SH-SY5Y (cell line): ENCODE data around the gene RNF175.

ENCODE experiments used
- GATA2 ChIP-seq: IDR thresholded peaks from 2 replicates; pipeline ENCODE4 v1.6.1; 2011; ENCODE audit warnings: mild to moderate bottlenecking, low read depth, low read length
- GATA3 ChIP-seq: IDR thresholded peaks from 2 replicates; pipeline ENCODE4 v1.6.1; 2011; ENCODE audit warnings: low read depth, mild to moderate bottlenecking, low read length, moderate library complexity

- TF ChIP-seq GATA2 (no peak), GATA3 (no peak)
Observed at GRCh38 chr4:153728660-153729059, 31.2 kb downstream of the RNF175 start.
